K562 (cell line): ENCODE results near the gene SRRM5. TPM values are rescaled to one million over a fixed set of nuclear protein-coding genes. Genes with fewer than 3 reads are reported as not detected.
"Not testable (repeated sequence)": the region's sequence is repeated elsewhere in the genome, so short reads cannot be mapped to it uniquely, and the experiment has no call there.

ENCODE experiments used
- ATAC-seq: fragments of 200-7000 bp; cut with Tn5 transposase; 3 replicates; pipeline ENCODE4 v1.9.1; 2020; ENCODE audit warnings: moderate library complexity
- BruUV-seq: library from RNA; stranded (reverse); fragments of 400-500 nt; replicated peaks from 2 replicates; lab custom pipeline; 2021; lab: Mats Ljungman, UMichigan
- CTCF ChIA-PET: fragments of 300-600 bp; formaldehyde crosslinking; extraction: SDS; loops from one replicate; lab custom pipeline; 2021; ENCODE audit warnings: low intra/inter-chr PET ratio; lab: Yijun Ruan, JAX
- POLR2A ChIA-PET: fragments of 300-600, 350-650 bp; sonication (Branson Sonifier 250); formaldehyde crosslinking; extraction: SDS; loops from one replicate; lab custom pipeline; 2021; ENCODE audit warnings: antibody characterized with exemption, inconsistent platforms; lab: Yijun Ruan, JAX
- DNase-seq, 4 experiments: peaks; one replicate each; pipeline versions ENCODE4 v3.0.0 to v3.0.0-alpha.2; 2011 to 2018; ENCODE audit warnings: low spot score in 3 of 4, mixed read lengths in 3 of 4; ENCODE audit errors: extremely low read depth in 1 of 4
- FAIRE-seq: peaks from 2 replicates; lab custom pipeline; 2011; peaks lifted over from hg19 to GRCh38; lab: Jason Lieb, UNC
- H2AFZ ChIP-seq: 2 replicates; pipeline ENCODE4 v1.6.0; 2011; ENCODE audit warnings: low read depth, low read length, control low read depth, inconsistent platforms
- H3K27ac ChIP-seq: fragments of 200-600 bp; 3 replicates; pipeline ENCODE4 v1.8.0; 2011; ENCODE audit warnings: low read depth, mild to moderate bottlenecking, control low read depth, inconsistent platforms, low read length, moderate library complexity, mixed read lengths; ENCODE audit errors: extremely low read depth
- H3K27me3 ChIP-seq, 2 experiments: fragments of 300-600 bp in 1 of 2; 2 replicates in 1 of 2; 3 replicates in 1 of 2; pipeline versions ENCODE4 v1.6.0 to v1.8.0; 2011; ENCODE audit warnings: inconsistent platforms in 2 of 2, low read length in 2 of 2, mild to moderate bottlenecking in 1 of 2, mixed read lengths in 1 of 2, moderate library complexity in 1 of 2; ENCODE audit not compliant: control insufficient read depth in 2 of 2, insufficient read depth in 2 of 2
- H3K36me3 ChIP-seq: fragments of 300-600 bp; 3 replicates; pipeline ENCODE4 v1.8.0; 2011; ENCODE audit warnings: mild to moderate bottlenecking, low read length, inconsistent platforms; ENCODE audit not compliant: control insufficient read depth, insufficient read depth
- H3K4me1 ChIP-seq, 2 experiments: fragments of 200-600 bp in 1 of 2; replicated peaks in 1 of 2; 2 replicates in 1 of 2; 3 replicates in 1 of 2; pipeline versions ENCODE4 v1.5.1 to v1.8.0; 2011; ENCODE audit warnings: inconsistent platforms in 2 of 2, low read length in 2 of 2, mild to moderate bottlenecking in 1 of 2, mixed read lengths in 1 of 2, moderate library complexity in 1 of 2; ENCODE audit not compliant: control insufficient read depth in 2 of 2, insufficient read depth in 2 of 2
- H3K4me2 ChIP-seq: 2 replicates; pipeline ENCODE4 v1.6.1; 2011; ENCODE audit warnings: low read length, control low read depth, inconsistent platforms, mixed read lengths; ENCODE audit not compliant: insufficient read depth
- H3K4me3 ChIP-seq: fragments of 200-600 bp; sonication (generic), shearing (Covaris generic); 2 replicates; pipeline ENCODE4 v1.5.1; 2016; ENCODE audit warnings: control low read depth, inconsistent platforms
- H3K79me2 ChIP-seq: fragments of 200-600 bp; 3 replicates; pipeline ENCODE4 v1.8.0; 2011; ENCODE audit warnings: low read length, inconsistent platforms; ENCODE audit not compliant: control insufficient read depth, insufficient read depth
- H3K9ac ChIP-seq, 2 experiments: 2 replicates each; pipeline versions ENCODE4 v1.6.0 to v1.6.1; 2011; ENCODE audit warnings: low read depth in 2 of 2, low read length in 2 of 2, control low read depth in 1 of 2, inconsistent platforms in 1 of 2, mild to moderate bottlenecking in 1 of 2, mixed read lengths in 1 of 2; ENCODE audit not compliant: insufficient read depth in 1 of 2
- H3K9me1 ChIP-seq: one replicate; pipeline ENCODE4 v1.6.0; 2011; ENCODE audit warnings: inconsistent platforms, mild to moderate bottlenecking, low read length, moderate library complexity; ENCODE audit not compliant: control insufficient read depth, insufficient read depth
- H3K9me3 ChIP-seq: replicated peaks from 2 replicates; pipeline ENCODE4 v1.5.1; 2011; ENCODE audit warnings: low read depth, low read length, inconsistent platforms; ENCODE audit not compliant: control insufficient read depth, insufficient read depth
- H4K20me1 ChIP-seq: replicated peaks from 2 replicates; pipeline ENCODE4 v1.6.1; 2011; ENCODE audit warnings: low read length, inconsistent platforms, mixed read lengths; ENCODE audit not compliant: control insufficient read depth, insufficient read depth
- ARID1B ChIP-seq: fragments of 450-650 bp; IDR thresholded peaks from 2 replicates; pipeline ENCODE4 v1.6.1; 2016; ENCODE audit warnings: antibody characterized with exemption, mild to moderate bottlenecking, inconsistent platforms
- CTCF ChIP-seq, 3 experiments: IDR thresholded peaks in 2 of 3; conservative IDR thresholded peaks in 1 of 3; 2 replicates each; pipeline ENCODE4 v1.5.1; 2011 to 2012; ENCODE audit warnings: low read length in 3 of 3, mild to moderate bottlenecking in 3 of 3, control low read depth in 2 of 3, improper control_type of control experiment in 1 of 3, inconsistent platforms in 1 of 3, low read depth in 1 of 3, mixed read lengths in 1 of 3, moderate library complexity in 1 of 3; ENCODE audit not compliant: insufficient read depth in 2 of 3
- WGBS: fragments of 100-300 bp; shearing (Covaris generic); methylation state at CpG from one replicate; pipeline ENCODE4 v1.1.6; 2016; ENCODE audit warnings: low coverage, mixed read lengths; ENCODE audit not compliant: insufficient coverage; ENCODE audit errors: missing lambda C conversion rate; 5-methylcytosine and 5-hydroxymethylcytosine counted together
- in situ Hi-C: fragments of 300-500 bp; cut with MboI; formaldehyde crosslinking; loops from 4 replicates; pipeline ENCODE4 v1.15.0; 2018; ENCODE audit warnings: inconsistent platforms, mixed read lengths
- intact Hi-C: fragments of 100-400 bp; cut with micrococcal nuclease; formaldehyde crosslinking; loops from 2 replicates; pipeline ENCODE4 v1.14.2; 2022
- polyA plus RNA-seq, 8 experiments: library from polyadenylated mRNA; depleted of rRNA in 4 of 8; stranded (reverse) in 5 of 8; unstranded in 3 of 8; fragments of >200 nt; fragmentation: Nextera tagmentation in 2 of 8; fragmentation: Illumina TruSeq in 1 of 8; extraction: Ambion mirVana in 2 of 8; extraction: Trizol in 1 of 8; gene quantifications; 2 replicates each; pipeline versions ENCODE4 v1.2.1 to v1.2.3, GENCODE V29; 2011 to 2014; ENCODE audit warnings: inconsistent platforms in 1 of 8, missing spikeins in 1 of 8
- total RNA-seq, 7 experiments: library from RNA; depleted of rRNA in 6 of 7; stranded (reverse); fragments of >200 nt in 6 of 7; fragmentation: Illumina TruSeq in 2 of 7; extraction: Trizol in 2 of 7; gene quantifications; 2 replicates each; pipeline versions ENCODE4 v1.2.1 to v1.2.3, GENCODE V29; 2011 to 2021; ENCODE audit warnings: low replicate concordance in 1 of 7

The SRRM5 gene
- total and polyA plus RNA-seq, 9 of the 15 experiments (the other 6 are each of a cell fraction or from before 2014, with no cell fraction given): 0.09 to 0.45 (median 0.18) TPM; not detected in 2

- Histone ChIP-seq H3K4me2 (no peak overlapping the region), H3K79me2 (peaks cover 35% of the 10 kb centered on the region), H4K20me1 (no peaks in the 10 kb centered on the region), H3K27ac (no peak overlapping the region), H3K27me3 (no peaks in the 10 kb centered on the region)
- no peak for DNase-seq
- BruUV-seq: no TSS peak
- intact Hi-C loops: no loop called here
- in situ Hi-C loops: no loop called here
- ATAC-seq: no peak
- CTCF ChIA-PET: no interaction called here
- TF ChIP-seq CTCF (IDR thresholded peaks at IDR 0.05 in 2 of 3, conservative IDR thresholded peaks at IDR 0.05 in 1 of 3; ENCODE audit: insufficient read depth in 2 of 3, low read depth in 1 of 3, low read length in 3 of 3) (peak in 1 of 3 experiments; percentile 8; a peak in 1 of 6 replicates), ARID1B (no peak)
- TF ChIP-seq, all 486 proteins: peak for 1
- H3K36me3 ChIP-seq: peaks cover 32% of the 10 kb centered on the region; the same call in 2 of the 3 replicates
- H3K9ac ChIP-seq: 0 out of 4 replicates have a peak overlapping the region, but pooled peaks of 1 of the 2 experiments have one; percentile 6
- H3K9me1 ChIP-seq: no peaks in the 10 kb centered on the region
- no peak for FAIRE-seq
- H3K4me3 ChIP-seq: no peak overlapping the region
- POLR2A ChIA-PET: interaction anchor here (0.6 to 5.6 kb wide), 5 partner anchors 9 to 977 kb away, joined by 3 to 60 read pairs (median 3); partner anchors contain the start of genes SRRM5 and XRCC1
- no peaks in the 10 kb centered on the region for H3K9me3 ChIP-seq
- no peak overlapping the region for H2AFZ ChIP-seq
- peaks cover 15 to 27% of the 10 kb centered on the region in 2 experiments; a peak in 4 of 5 replicates for H3K4me1 ChIP-seq
- 90% methylated on average over 4 of the region's 4 CpGs for WGBS
Observed at GRCh38 chr19:43599635-43600295, 12.1 kb upstream of the SRRM5 start.

- H3K4me2 ChIP-seq, H3K9me3 ChIP-seq, BruUV-seq, H3K9ac ChIP-seq, H3K27ac ChIP-seq, DNase-seq, ATAC-seq, H4K20me1 ChIP-seq, H3K27me3 ChIP-seq, H2AFZ ChIP-seq, H3K9me1 ChIP-seq, in situ Hi-C loops, CTCF ChIA-PET, intact Hi-C loops, FAIRE-seq, H3K4me3 ChIP-seq: not testable (repeated sequence)
- Histone ChIP-seq H3K36me3 (peaks cover 32% of the 10 kb centered on the region; the same call in 2 of the 3 replicates), H3K4me1 (peaks cover 15 to 21% of the 10 kb centered on the region in 2 experiments; a peak in 4 of 5 replicates), H3K79me2 (peaks cover 29% of the 10 kb centered on the region)
- 91% methylated on average over 4 of the region's 5 CpGs for WGBS
- POLR2A ChIA-PET: interaction anchor here (0.7 to 1.1 kb wide), 2 partner anchors 16 to 25 kb away, joined by 3 to 4 read pairs; partner anchors contain the start of gene XRCC1
Observed at GRCh38 chr19:43600326-43600725, 11.6 kb upstream of the SRRM5 start.
